IMR-90 (cell line): Measurements from ENCODE around the gene RAB38. TPM values are rescaled to one million over a fixed set of nuclear protein-coding genes. Genes with fewer than 3 reads are reported as not detected.

Source experiments
- ATAC-seq: fragments of 200-7000 bp; cut with Tn5 transposase; 2 replicates; pipeline ENCODE4 v1.9.1; 2020; ENCODE audit warnings: low read depth, mild to moderate bottlenecking, moderate library complexity
- BruUV-seq: library from RNA; stranded (reverse); fragments of 400-500 nt; replicated peaks from 2 replicates; lab custom pipeline; 2021; lab: Mats Ljungman, UMichigan
- CTCF ChIA-PET: fragments of 300-600 bp; formaldehyde crosslinking; extraction: SDS; loops from one replicate; lab custom pipeline; 2021; ENCODE audit warnings: antibody characterized with exemption; lab: Yijun Ruan, JAX
- POLR2A ChIA-PET: fragments of 300-600 bp; sonication (Branson Sonifier 250); formaldehyde crosslinking; loops from one replicate; lab custom pipeline; 2022; ENCODE audit warnings: antibody characterized with exemption; ENCODE audit not compliant: unreplicated experiment; lab: Charles Lee
- DNase-seq: peaks from one replicate; pipeline ENCODE4 v3.0.0; 2013
- H2AFZ ChIP-seq: replicated peaks from 2 replicates; pipeline ENCODE3; 2013; ENCODE audit warnings: low read length, mild to moderate bottlenecking; ENCODE audit not compliant: poor library complexity
- H2AK5ac ChIP-seq: 2 replicates; pipeline ENCODE4 v1.6.1; 2013; ENCODE audit warnings: low read depth, low read length, inconsistent platforms
- H2AK9ac ChIP-seq: replicated peaks from 2 replicates; pipeline ENCODE3; 2013; ENCODE audit warnings: mild to moderate bottlenecking, low read depth, low read length, moderate library complexity; ENCODE audit not compliant: poor library complexity
- H2BK120ac ChIP-seq: 2 replicates; pipeline ENCODE4 v1.6.1; 2013; ENCODE audit warnings: low read depth, low read length, inconsistent platforms
- H2BK15ac ChIP-seq: 3 replicates; pipeline ENCODE4 v1.6.1; 2013; ENCODE audit warnings: low read depth, low read length, inconsistent platforms
- H2BK20ac ChIP-seq: 2 replicates; pipeline ENCODE4 v1.6.1; 2013; ENCODE audit warnings: low read depth, mild to moderate bottlenecking, inconsistent platforms, low read length, moderate library complexity
- H2BK5ac ChIP-seq: 2 replicates; pipeline ENCODE4 v1.6.1; 2013; ENCODE audit warnings: mild to moderate bottlenecking, low read depth, low read length, inconsistent platforms; ENCODE audit not compliant: poor library complexity, severe bottlenecking
- H3K14ac ChIP-seq: replicated peaks from 2 replicates; pipeline ENCODE4 v1.6.1; 2013; ENCODE audit warnings: low read depth, low read length, inconsistent platforms
- H3K18ac ChIP-seq: 2 replicates; pipeline ENCODE4 v1.6.1; 2013; ENCODE audit warnings: low read depth, low read length, control low read depth
- H3K23ac ChIP-seq: 2 replicates; pipeline ENCODE4 v1.6.1; 2013; ENCODE audit warnings: low read depth, low read length, inconsistent platforms
- H3K27ac ChIP-seq: 2 replicates; pipeline ENCODE4 v1.5.1; 2013; ENCODE audit warnings: mild to moderate bottlenecking, control low read depth, low read length; ENCODE audit not compliant: insufficient read depth
- H3K27me3 ChIP-seq: 2 replicates; pipeline ENCODE4 v1.6.1; 2013; ENCODE audit warnings: low read length; ENCODE audit not compliant: control insufficient read depth, insufficient read depth
- H3K36me3 ChIP-seq: 2 replicates; pipeline ENCODE4 v1.6.1; 2013; ENCODE audit warnings: low read length, mixed read lengths; ENCODE audit not compliant: control insufficient read depth, insufficient read depth
- H3K4ac ChIP-seq: 2 replicates; pipeline ENCODE4 v1.6.1; 2013; ENCODE audit warnings: low read depth, low read length, inconsistent platforms
- H3K4me1 ChIP-seq: 2 replicates; pipeline ENCODE4 v1.6.1; 2013; ENCODE audit warnings: low read length, mixed read lengths; ENCODE audit not compliant: control insufficient read depth, insufficient read depth
- H3K4me2 ChIP-seq: 2 replicates; pipeline ENCODE4 v1.6.1; 2013; ENCODE audit warnings: low read depth, mild to moderate bottlenecking, control low read depth, low read length, moderate library complexity
- H3K4me3 ChIP-seq: 2 replicates; pipeline ENCODE4 v1.5.1; 2013; ENCODE audit warnings: low read depth, mild to moderate bottlenecking, control low read depth, low read length, moderate library complexity; ENCODE audit not compliant: insufficient read depth
- H3K56ac ChIP-seq: 2 replicates; pipeline ENCODE4 v1.6.1; 2013; ENCODE audit warnings: low read length, inconsistent platforms; ENCODE audit not compliant: insufficient read depth; ENCODE audit errors: extremely low read depth
- H3K79me1 ChIP-seq, 2 experiments: 2 replicates each; pipeline ENCODE4 v1.6.1; 2013; ENCODE audit warnings: low read length in 2 of 2, inconsistent platforms in 1 of 2, low read depth in 1 of 2
- H3K9ac ChIP-seq: 2 replicates; pipeline ENCODE4 v1.6.1; 2013; ENCODE audit warnings: low read depth, low read length, control low read depth
- H3K9me1 ChIP-seq: 2 replicates; pipeline ENCODE4 v1.6.1; 2013; ENCODE audit warnings: low read length, inconsistent platforms; ENCODE audit not compliant: insufficient read depth
- H3K9me3 ChIP-seq: 2 replicates; pipeline ENCODE4 v1.6.1; 2013; ENCODE audit warnings: low read length; ENCODE audit not compliant: control insufficient read depth, insufficient read depth
- H4K20me1 ChIP-seq: 2 replicates; pipeline ENCODE4 v1.6.1; 2013; ENCODE audit warnings: low read length, inconsistent platforms; ENCODE audit not compliant: insufficient read depth
- H4K5ac ChIP-seq: 2 replicates; pipeline ENCODE4 v1.6.1; 2013; ENCODE audit warnings: mild to moderate bottlenecking, low read depth, low read length, control low read depth
- H4K8ac ChIP-seq, 2 experiments: 2 replicates each; pipeline ENCODE4 v1.6.1; 2013; ENCODE audit warnings: low read depth in 2 of 2, low read length in 2 of 2, control low read depth in 1 of 2, inconsistent platforms in 1 of 2
- H4K91ac ChIP-seq: 2 replicates; pipeline ENCODE4 v1.6.1; 2013; ENCODE audit warnings: low read depth, low read length, inconsistent platforms; ENCODE audit not compliant: insufficient read depth
- CEBPB ChIP-seq: IDR thresholded peaks from 2 replicates; pipeline ENCODE4 v1.6.1; 2012; ENCODE audit warnings: low read depth, low read length, improper control_type of control experiment
- RFX5 ChIP-seq: IDR thresholded peaks from 2 replicates; pipeline ENCODE4 v1.8.0; 2012; ENCODE audit warnings: low read depth, mild to moderate bottlenecking, low read length, moderate library complexity
- WGBS, 2 experiments: methylation state at CpG; one replicate each; pipeline versions ENCODE4 v1.1.5 to v1.1.7; 2013; ENCODE audit warnings: missing lambda C conversion rate in 2 of 2; ENCODE audit not compliant: insufficient read length in 1 of 2; ENCODE audit errors: extremely low coverage in 2 of 2; 5-methylcytosine and 5-hydroxymethylcytosine counted together
- dilution Hi-C: fragments of 300-500 bp; cut with HindIII; formaldehyde crosslinking; loops from one replicate; pipeline ENCODE4 v1.14.3; 2018; ENCODE audit warnings: low sequenced_read_pairs; ENCODE audit not compliant: unreplicated experiment
- in situ Hi-C: fragments of 300-500 bp; cut with MboI; formaldehyde crosslinking; loops from 3 replicates; pipeline ENCODE4 v1.14.3; 2019; ENCODE audit warnings: low sequenced_read_pairs, inconsistent platforms, mixed read lengths
- intact Hi-C: fragments of 100-400 bp; cut with micrococcal nuclease; formaldehyde crosslinking; loops from 2 replicates; pipeline ENCODE4 v1.10.0; 2022
- polyA plus RNA-seq, 3 experiments: library from polyadenylated mRNA; depleted of rRNA; stranded (reverse); fragments of >200 nt; gene quantifications; 2 replicates each; pipeline ENCODE4 v1.2.3, GENCODE V29; 2012; ENCODE audit warnings: low replicate concordance in 1 of 3
- total RNA-seq: library from RNA; depleted of rRNA; stranded (reverse); fragments of >200 nt; gene quantifications from 2 replicates; pipeline ENCODE4 v1.2.3, GENCODE V29; 2012

Gene RAB38
- total and polyA plus RNA-seq, 2 of the 4 experiments (the other 2 are of a cell fraction) = 5.0 to 6.5 TPM

DNA sequence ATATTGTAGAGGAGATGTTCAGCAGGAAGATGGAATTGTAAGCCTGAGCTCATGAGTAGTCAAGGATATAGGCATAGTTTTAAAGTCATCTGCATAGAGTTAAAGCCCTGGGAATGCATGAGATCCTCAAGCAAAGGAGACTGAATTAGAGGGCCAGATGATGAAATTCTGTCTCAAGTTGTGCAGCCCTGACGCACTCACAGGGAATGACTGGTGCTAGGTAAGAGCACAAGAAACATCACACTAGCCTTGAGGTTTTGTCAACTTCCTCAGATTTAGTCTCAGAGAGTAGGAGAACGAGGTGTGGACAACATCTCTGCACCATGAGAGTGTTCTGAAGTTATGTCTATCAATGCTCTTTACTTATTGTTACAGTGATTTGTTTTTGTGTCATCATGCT, 5.8 kb downstream of the RAB38 start:
- ATAC-seq (no peak), DNase-seq (peak; percentile 25)
- H3K4me2 ChIP-seq = no peak overlapping the region
- H3K79me1 ChIP-seq = no peaks in the 10 kb centered on the region
- no peak overlapping the region for H3K27ac ChIP-seq
- in situ Hi-C loops (no loop called here), intact Hi-C loops (no loop called here), dilution Hi-C loops (no loop called here)
- H2BK15ac ChIP-seq = no peak overlapping the region
- no peaks in the 10 kb centered on the region for H4K20me1 ChIP-seq
- ChIA-PET CTCF (no interaction called here), POLR2A (no interaction called here)
- H4K8ac ChIP-seq = no peak overlapping the region
- H2AFZ ChIP-seq = no peak overlapping the region
- H3K36me3 ChIP-seq = no peaks in the 10 kb centered on the region
- no peak overlapping the region for H4K5ac ChIP-seq
- H2AK5ac ChIP-seq = no peak overlapping the region
- H2BK5ac ChIP-seq = no peak overlapping the region
- no peaks in the 10 kb centered on the region for H3K9me1 ChIP-seq
- H2BK20ac ChIP-seq = no peak overlapping the region
- H3K9me3 ChIP-seq = no peaks in the 10 kb centered on the region
- H3K18ac ChIP-seq = no peak overlapping the region
- 0 out of 2 replicates have a peak, but pooled peaks have one; percentile 8 for TF ChIP-seq CEBPB
- no peak for TF ChIP-seq RFX5
- no TSS peak for BruUV-seq
- no peak overlapping the region for H3K9ac ChIP-seq
- H3K23ac ChIP-seq = no peak overlapping the region
- no peak overlapping the region for H3K4ac ChIP-seq
- no peaks in the 10 kb centered on the region for H3K27me3 ChIP-seq
- no peak overlapping the region for H2BK120ac ChIP-seq
- no CpG with 5 or more reads among the region's 2 CpGs for WGBS, 2 experiments
- H3K4me1 ChIP-seq = no peaks in the 10 kb centered on the region
- H3K4me3 ChIP-seq = no peak overlapping the region
- no peak overlapping the region for H2AK9ac ChIP-seq
- no peak overlapping the region for H4K91ac ChIP-seq
- H3K56ac ChIP-seq = no peak overlapping the region
- no peak overlapping the region for H3K14ac ChIP-seq
